GM12892 (cell line): Measurements from ENCODE around the gene ETFA.
A peak's percentile ranks its signal among the peaks of the same experiment; 100 is the strongest.

Experiments used
- DNase-seq: peaks from one replicate; pipeline ENCODE4 v3.0.0; 2011; ENCODE audit not compliant: insufficient read length
- FAIRE-seq: peaks from 2 replicates; lab custom pipeline; 2011; peaks lifted over from hg19 to GRCh38; lab: Jason Lieb, UNC
- POLR2A ChIP-seq: IDR thresholded peaks from 2 replicates; pipeline ENCODE4 v1.6.1; 2011; ENCODE audit warnings: low read depth, low read length, control low read depth
- POLR2AphosphoS5 ChIP-seq: IDR thresholded peaks from 2 replicates; pipeline ENCODE4 v1.6.1; 2011; ENCODE audit warnings: low read depth, low read length, control low read depth
- TAF1 ChIP-seq: IDR thresholded peaks from 2 replicates; pipeline ENCODE4 v1.6.1; 2011; ENCODE audit warnings: low read depth, mild to moderate bottlenecking, control low read depth, low read length, borderline replicate concordance

ETFA gene

DNA sequence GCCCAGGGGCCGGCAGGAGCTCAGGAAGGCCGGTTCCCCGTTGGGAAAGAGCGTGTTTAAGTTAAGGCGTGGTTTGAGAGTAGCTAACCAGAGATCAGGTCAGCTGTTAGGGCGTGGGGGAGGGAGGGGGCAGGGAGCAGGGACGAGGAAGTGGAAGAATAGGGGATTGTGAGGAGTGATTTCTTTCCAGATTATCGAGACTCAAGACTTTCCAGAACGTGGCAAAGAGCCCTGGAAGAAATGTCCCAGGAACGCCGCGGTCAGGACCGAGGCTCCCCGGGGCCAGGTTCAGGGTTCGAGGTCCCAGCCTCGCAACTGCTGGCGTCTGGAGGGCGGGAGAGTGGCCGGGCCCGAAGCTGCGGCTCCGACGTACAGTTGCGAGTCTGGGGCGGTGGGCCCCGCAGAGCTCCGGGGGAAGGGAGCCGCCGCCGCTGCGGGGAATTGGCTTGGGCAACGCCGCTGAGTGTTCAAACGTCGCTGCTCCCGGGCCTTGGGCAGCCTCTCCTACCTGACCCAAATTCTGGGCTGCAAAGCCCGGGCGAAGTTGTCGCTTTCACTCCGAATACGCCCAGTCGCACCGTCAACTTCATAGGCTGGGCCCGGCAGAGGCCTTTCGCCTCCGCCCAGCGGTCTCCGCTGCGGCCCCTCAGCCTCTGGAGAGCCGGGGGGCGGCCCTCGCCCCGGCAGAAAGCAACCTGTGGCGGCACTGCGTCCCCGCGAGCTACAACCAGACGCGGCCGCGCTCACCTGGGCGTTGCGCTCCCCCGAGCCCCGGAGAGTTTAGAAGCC, 34.8 kb upstream of the ETFA start:
- FAIRE-seq: peak; percentile 80
- DNase-seq: no peak
- TF ChIP-seq TAF1 (no peak), POLR2AphosphoS5 (no peak), POLR2A (no peak)

DNA sequence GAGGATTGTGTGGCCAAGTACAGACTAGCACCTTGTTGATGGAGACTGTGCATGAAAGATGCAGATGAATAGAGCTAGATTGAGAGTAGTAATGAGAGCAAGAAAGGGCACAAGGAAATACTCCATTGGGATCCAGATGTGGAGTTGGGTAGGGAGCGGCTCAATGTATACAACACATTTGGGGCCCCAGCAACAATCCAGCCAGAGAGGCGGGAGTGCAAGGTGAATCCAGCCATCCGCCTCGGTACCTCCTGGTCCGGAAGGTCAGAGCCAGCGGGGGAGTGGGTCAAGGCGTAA, 34.3 kb upstream of the ETFA start:
- peak; percentile 51 for FAIRE-seq
- TF ChIP-seq POLR2A (no peak), POLR2AphosphoS5 (no peak), TAF1 (no peak)
- DNase-seq: no peak

DNA sequence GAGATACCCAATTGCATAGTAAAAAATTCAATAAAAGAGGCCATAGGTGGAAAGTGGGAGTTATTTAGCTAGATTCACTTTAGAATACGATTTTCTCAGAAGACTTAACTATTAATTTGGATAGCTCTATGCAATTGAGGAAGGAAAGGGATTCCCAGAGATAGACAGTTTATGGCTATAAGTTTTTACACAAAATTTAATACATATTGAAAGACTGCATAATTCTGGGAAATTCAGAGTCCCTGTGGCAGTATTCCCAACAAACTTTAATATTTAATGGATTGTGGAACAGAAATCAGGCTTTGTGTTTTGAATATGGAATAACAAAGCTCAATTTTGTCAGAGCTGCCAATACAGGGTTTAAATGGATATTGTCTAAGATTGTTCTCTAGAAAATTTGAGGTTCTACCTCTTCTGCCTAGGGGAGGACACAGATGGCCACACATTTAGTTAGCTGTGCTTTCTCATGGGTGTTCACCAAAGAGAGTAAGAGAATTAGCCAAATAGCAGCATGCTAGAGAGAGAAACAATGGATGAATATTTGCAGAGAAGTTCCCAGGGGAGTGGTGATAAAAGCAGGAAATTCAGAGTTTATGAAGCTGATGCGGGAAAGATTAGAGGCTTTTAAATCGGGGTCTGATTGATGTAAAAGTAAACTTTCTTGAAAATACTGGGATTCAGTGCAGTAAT, 33.8 kb upstream of the ETFA start:
- no peak for TF ChIP-seq POLR2AphosphoS5
- TF ChIP-seq TAF1: no peak
- no peak for TF ChIP-seq POLR2A
- DNase-seq: no peak
- FAIRE-seq: no peak

DNA sequence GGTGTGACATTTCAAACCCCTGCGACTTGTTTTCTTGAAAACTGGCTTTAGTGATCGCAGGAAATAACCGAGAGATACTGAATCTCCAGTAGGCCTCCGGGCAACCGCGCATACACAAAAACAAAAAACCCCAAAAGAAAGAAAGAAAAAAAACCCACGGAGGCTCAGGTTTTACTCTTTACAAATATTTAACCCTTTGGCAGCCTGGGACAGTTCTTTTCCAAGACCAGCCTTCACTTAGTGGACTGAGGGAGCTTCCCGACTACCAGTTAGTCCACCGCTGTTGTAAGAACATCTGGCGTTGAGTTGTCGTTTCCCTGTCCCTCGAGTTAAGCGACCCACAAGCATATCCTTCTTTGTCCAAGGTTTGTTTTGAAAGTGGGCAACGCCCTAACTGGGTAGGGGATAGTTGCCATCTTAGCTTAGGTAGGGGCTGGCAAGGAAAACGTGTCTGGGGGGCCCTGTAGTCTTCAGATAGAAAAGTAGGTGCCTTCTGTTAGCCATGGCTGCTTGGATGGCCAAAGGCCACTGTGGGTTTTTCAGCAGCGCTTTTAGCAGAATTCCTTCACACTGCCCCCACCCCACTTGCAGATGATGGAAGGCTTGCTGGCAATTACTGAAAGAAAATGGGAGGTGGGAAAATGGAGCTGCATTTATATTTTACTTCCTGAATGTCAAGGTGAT, 32.2 kb upstream of the ETFA start:
- no peak for TF ChIP-seq POLR2A
- no peak for TF ChIP-seq POLR2AphosphoS5
- no peak for TF ChIP-seq TAF1
- DNase-seq (no peak), FAIRE-seq (peak; percentile 56)

DNA sequence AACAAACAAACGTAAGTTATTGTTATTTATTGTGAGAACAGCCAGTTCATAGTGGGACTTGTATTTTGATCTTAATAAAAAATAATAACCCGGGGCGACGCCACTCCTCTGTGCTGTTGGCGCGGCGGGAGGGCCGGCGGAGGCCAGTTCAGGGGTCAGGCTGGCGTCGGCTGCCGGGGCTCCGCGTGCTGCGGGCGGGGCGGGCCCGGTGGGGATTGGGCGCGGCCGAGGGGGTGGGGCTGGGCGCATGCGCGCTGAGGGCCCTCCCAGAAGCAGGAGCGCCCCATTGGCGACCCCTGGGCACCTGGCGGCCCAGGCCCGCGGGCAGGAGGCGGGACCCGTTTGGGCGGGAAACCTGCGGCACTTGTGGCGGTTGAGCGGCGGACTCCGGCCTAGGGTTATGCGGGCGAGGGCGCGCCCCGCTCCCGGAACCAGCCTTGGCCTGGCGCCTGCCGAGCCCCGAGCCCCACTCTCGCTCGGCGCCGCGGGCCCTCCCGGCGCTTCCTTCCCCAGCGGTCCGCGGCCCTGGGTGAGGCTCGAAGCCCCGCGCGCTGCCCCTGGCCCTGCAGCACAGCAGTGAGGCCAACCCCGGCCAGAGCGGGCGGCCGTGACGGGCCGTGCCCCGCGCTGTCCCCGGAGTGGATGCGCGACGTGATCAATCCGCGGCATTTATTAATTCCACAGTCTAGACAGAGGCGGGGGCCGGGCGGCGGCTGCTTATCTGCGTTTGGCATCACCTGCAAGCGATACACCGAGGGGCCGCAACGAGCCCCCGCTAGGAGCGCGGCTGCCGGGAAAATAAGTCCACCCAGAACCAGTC, 31.3 kb upstream of the ETFA start:
- DNase-seq (no peak), FAIRE-seq (no peak)
- TF ChIP-seq TAF1 (no peak), POLR2AphosphoS5 (no peak), POLR2A (no peak)

DNA sequence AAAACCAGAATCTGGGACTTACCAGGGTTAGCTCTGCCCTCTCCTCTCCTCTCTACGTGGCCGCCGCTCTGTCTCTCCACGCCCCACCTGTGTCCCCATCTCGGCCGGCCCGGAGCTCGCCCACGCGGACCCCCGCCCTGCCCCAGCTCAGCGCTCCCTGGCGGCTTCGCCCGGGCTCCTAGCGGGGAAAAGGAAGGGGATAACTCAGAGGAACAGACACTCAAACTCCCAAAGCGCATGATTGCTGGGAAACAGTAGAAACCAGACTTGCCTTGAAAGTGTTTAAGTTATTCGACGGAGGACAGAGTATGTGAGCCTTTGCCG, 30.8 kb upstream of the ETFA start:
- TF ChIP-seq POLR2AphosphoS5 (no peak), POLR2A (no peak), TAF1 (no peak)
- DNase-seq: no peak
- FAIRE-seq: peak; percentile 9

DNA sequence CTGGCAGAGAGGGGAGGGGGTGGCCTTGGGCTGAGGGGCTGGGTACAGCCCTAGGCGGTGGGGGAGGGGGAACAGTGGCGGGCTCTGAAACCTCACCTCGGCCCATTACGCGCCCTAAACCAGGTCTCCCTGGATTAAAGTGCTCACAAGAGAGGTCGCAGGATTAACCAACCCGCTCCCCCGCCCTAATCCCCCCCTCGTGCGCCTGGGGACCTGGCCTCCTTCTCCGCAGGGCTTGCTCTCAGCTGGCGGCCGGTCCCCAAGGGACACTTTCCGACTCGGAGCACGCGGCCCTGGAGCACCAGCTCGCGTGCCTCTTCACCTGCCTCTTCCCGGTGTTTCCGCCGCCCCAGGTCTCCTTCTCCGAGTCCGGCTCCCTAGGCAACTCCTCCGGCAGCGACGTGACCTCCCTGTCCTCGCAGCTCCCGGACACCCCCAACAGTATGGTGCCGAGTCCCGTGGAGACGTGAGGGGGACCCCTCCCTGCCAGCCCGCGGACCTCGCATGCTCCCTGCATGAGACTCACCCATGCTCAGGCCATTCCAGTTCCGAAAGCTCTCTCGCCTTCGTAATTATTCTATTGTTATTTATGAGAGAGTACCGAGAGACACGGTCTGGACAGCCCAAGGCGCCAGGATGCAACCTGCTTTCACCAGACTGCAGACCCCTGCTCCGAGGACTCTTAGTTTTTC, 30.2 kb upstream of the ETFA start:
- TF ChIP-seq POLR2A (no peak), POLR2AphosphoS5 (no peak), TAF1 (no peak)
- DNase-seq: no peak
- no peak for FAIRE-seq

DNA sequence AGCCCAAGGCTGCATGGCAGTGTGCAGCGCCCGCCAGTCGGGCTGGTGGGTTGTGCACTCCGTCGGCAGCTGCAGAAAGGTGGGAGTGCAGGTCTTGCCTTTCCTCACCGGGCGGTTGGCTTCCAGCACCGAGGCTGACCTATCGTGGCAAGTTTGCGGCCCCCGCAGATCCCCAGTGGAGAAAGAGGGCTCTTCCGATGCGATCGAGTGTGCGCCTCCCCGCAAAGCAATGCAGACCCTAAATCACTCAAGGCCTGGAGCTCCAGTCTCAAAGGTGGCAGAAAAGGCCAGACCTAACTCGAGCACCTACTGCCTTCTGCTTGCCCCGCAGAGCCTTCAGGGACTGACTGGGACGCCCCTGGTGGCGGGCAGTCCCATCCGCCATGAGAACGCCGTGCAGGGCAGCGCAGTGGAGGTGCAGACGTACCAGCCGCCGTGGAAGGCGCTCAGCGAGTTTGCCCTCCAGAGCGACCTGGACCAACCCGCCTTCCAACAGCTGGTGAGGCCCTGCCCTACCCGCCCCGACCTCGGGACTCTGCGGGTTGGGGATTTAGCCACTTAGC, 29.6 kb upstream of the ETFA start:
- DNase-seq (no peak), FAIRE-seq (peak; percentile 93)
- TF ChIP-seq TAF1: no peak
- no peak for TF ChIP-seq POLR2AphosphoS5
- no peak for TF ChIP-seq POLR2A

DNA sequence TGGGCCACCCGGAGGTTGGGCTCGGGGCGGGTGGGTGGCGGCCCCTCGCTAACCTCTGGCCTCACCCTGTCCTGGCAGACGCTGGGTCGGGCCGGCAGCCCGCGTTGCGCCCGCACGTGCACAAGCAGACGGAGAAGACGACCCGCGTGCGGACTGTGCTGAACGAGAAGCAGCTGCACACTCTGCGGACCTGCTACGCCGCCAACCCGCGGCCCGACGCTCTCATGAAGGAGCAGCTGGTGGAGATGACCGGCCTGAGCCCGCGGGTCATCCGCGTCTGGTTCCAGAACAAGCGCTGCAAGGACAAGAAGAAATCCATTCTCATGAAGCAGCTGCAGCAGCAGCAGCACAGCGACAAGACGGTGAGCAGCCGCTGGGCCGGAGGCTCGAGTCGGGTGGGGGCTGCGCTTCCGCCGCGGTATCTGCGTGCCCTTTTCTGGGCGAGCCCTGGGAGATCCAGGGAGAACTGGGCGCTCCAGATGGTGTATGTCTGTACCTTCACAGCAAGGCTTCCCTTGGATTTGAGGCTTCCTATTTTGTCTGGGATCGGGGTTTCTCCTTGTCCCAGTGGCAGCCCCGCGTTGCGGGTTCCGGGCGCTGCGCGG, 29.0 kb upstream of the ETFA start:
- FAIRE-seq (no peak), DNase-seq (no peak)

DNA sequence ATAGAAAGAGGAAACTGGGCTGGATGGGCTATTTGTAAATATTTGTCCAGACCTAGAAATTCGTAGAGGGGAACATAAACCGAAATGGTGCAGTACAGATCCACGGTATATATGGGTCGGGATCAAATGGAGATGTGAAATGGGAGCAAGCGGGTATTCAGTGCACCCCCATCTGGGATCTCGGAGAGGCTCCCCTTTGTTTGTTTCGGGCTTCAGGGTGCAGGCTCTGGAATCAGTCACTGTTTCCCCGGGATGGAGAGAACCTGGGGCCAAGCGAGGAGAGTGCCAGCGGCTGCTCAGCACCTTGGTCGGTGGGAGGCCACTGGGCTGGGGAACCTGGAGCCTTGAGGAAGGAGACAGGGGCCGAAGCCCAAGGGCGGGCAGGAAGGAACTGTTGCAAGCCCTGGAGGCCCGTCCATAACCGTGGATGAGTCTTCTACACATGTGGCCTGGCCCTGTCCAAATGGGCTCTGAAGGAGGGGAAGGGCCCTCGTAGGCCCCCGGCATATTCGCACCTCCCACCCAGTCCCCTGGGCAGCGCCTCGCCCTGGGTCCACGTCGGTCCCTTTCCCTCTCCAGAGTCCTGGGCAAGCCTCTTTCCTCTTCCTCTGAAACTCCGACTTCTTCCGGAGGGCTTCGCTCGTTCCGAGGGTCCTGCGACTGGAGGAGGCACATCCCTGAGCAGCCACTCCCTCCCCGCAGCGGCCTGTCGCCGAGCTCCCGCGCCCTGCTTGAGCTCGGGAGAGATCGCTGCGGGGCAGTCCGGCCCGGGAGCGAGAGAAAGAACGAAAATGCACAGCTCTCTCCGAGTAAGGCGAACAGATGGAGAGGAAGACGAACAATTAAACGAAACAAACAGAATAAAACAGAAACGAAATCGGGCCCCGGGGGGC, 28.3 kb upstream of the ETFA start:
- TF ChIP-seq POLR2A (no peak), POLR2AphosphoS5 (no peak), TAF1 (no peak)
- no peak for FAIRE-seq
- no peak for DNase-seq

More for the DNA sequence above, 29.0 kb upstream of the ETFA start:
- no peak for TF ChIP-seq TAF1
- TF ChIP-seq POLR2A: no peak
- TF ChIP-seq POLR2AphosphoS5: no peak
